Smooth muscle cell (in vitro differentiated cells): ENCODE measurements around the gene PLXNB3. TPM values are rescaled to one million over a fixed set of nuclear protein-coding genes. Genes with fewer than 3 reads are reported as not detected.

Experiments
- DNase-seq: peaks from one replicate; lab custom pipeline; 2025; ENCODE audit not compliant: unreplicated experiment; lab: John Stamatoyannopoulos, UW
- H2AFZ ChIP-seq: fragments of 200-600 bp; sonication (generic); 2 replicates; pipeline ENCODE4 v1.6.0; 2016; ENCODE audit warnings: antibody characterized with exemption, low read depth, mild to moderate bottlenecking
- H3F3A ChIP-seq: fragments of 200-600 bp; sonication (generic); 2 replicates; pipeline ENCODE4 v1.6.0; 2017; ENCODE audit warnings: antibody characterized with exemption, low read depth
- H3K27ac ChIP-seq: fragments of 200-600 bp; sonication (generic); 2 replicates; pipeline ENCODE4 v1.5.1; 2016; ENCODE audit warnings: low read depth, mild to moderate bottlenecking
- H3K27me3 ChIP-seq: fragments of 200-600 bp; sonication (generic); 2 replicates; pipeline ENCODE4 v1.6.1; 2016; ENCODE audit warnings: low read depth, mild to moderate bottlenecking
- H3K36me3 ChIP-seq: fragments of 200-600 bp; sonication (generic); 2 replicates; pipeline ENCODE4 v1.5.1; 2016; ENCODE audit warnings: low read depth
- H3K4me1 ChIP-seq: fragments of 200-600 bp; sonication (generic); 2 replicates; pipeline ENCODE4 v1.5.1; 2016; ENCODE audit warnings: low read depth
- H3K4me2 ChIP-seq: fragments of 200-600 bp; sonication (generic); 2 replicates; pipeline ENCODE4 v1.6.0; 2016; ENCODE audit warnings: mild to moderate bottlenecking
- H3K4me3 ChIP-seq: fragments of 200-600 bp; sonication (generic); 2 replicates; pipeline ENCODE4 v1.5.1; 2016; ENCODE audit warnings: mild to moderate bottlenecking
- H3K79me2 ChIP-seq: fragments of 200-600 bp; sonication (generic); 2 replicates; pipeline ENCODE4 v1.6.0; 2016; ENCODE audit warnings: low read depth, mild to moderate bottlenecking
- H3K9ac ChIP-seq: fragments of 200-600 bp; sonication (generic); 2 replicates; pipeline ENCODE4 v1.6.0; 2016; ENCODE audit warnings: low read depth
- H3K9me3 ChIP-seq: fragments of 200-600 bp; sonication (generic); replicated peaks from 2 replicates; pipeline ENCODE4 v1.5.1; 2016; ENCODE audit warnings: low read depth
- H4K20me1 ChIP-seq: fragments of 200-600 bp; sonication (generic); 2 replicates; pipeline ENCODE4 v1.6.0; 2016; ENCODE audit warnings: low read depth
- WGBS: methylation state at CpG from one replicate; pipeline ENCODE4 v1.1.7; 2016; ENCODE audit warnings: low lambda C conversion rate; 5-methylcytosine and 5-hydroxymethylcytosine counted together
- polyA plus RNA-seq: library from polyadenylated mRNA; unstranded; fragments of >200 nt; fragmentation: Nextera tagmentation; extraction: Ambion mirVana; gene quantifications from 2 replicates; pipeline ENCODE4 v1.2.1, GENCODE V29; 2016
- total RNA-seq: library from RNA; depleted of rRNA; stranded (reverse); fragments of >200 nt; gene quantifications from 2 replicates; pipeline ENCODE4 v1.2.3, GENCODE V29; 2014
- TF ChIP-seq, protein P1 (sequence below): fragments of 200-600 bp; sonication (generic); IDR thresholded peaks from 2 replicates; pipeline ENCODE4 v1.5.1; 2017; ENCODE audit warnings: borderline replicate concordance, mild to moderate bottlenecking, antibody characterized with exemption; ENCODE audit not compliant: insufficient read depth, poor library complexity, severe bottlenecking

The PLXNB3 gene
- total and polyA plus RNA-seq, 2 experiments from 2014 or later: 0.58 to 3.9 TPM

DNA sequence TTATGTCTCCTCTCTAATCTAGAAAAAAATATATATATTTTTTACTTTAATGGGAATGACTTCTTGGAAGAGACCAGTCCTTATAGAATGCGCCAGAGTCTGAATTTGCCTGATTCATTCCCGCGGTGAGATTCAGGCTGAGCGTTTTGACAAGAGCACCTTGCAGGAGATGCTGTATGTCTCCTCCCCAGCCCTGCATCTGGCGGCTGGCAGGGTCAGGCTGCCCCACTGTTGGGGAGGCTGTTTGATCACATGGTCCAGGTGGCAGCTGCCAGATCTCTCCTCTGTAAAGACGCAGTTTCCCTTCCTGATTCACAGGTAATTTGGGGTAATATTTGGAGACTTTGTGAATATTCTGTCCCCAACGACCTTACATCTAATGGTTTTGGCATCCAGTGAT lies 56.6 kb downstream of the PLXNB3 start:
- H3K79me2 ChIP-seq: no peaks in the 10 kb centered on the region
- H3K4me1 ChIP-seq: no peaks in the 10 kb centered on the region
- H2AFZ ChIP-seq: no peak overlapping the region
- H3K9me3 ChIP-seq: no peaks in the 10 kb centered on the region
- H3K4me2 ChIP-seq: no peak overlapping the region
- DNase-seq: no peak
- no peaks in the 10 kb centered on the region for H3F3A ChIP-seq
- 87% methylated on average over 7 of the region's 7 CpGs for WGBS
- H3K27ac ChIP-seq: no peak overlapping the region
- no peak overlapping the region for H3K4me3 ChIP-seq
- no peaks in the 10 kb centered on the region for H3K36me3 ChIP-seq
- H3K9ac ChIP-seq: no peak overlapping the region
- TF ChIP-seq, protein P1, sequence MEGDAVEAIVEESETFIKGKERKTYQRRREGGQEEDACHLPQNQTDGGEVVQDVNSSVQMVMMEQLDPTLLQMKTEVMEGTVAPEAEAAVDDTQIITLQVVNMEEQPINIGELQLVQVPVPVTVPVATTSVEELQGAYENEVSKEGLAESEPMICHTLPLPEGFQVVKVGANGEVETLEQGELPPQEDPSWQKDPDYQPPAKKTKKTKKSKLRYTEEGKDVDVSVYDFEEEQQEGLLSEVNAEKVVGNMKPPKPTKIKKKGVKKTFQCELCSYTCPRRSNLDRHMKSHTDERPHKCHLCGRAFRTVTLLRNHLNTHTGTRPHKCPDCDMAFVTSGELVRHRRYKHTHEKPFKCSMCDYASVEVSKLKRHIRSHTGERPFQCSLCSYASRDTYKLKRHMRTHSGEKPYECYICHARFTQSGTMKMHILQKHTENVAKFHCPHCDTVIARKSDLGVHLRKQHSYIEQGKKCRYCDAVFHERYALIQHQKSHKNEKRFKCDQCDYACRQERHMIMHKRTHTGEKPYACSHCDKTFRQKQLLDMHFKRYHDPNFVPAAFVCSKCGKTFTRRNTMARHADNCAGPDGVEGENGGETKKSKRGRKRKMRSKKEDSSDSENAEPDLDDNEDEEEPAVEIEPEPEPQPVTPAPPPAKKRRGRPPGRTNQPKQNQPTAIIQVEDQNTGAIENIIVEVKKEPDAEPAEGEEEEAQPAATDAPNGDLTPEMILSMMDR: no peak
- no peaks in the 10 kb centered on the region for H4K20me1 ChIP-seq
- H3K27me3 ChIP-seq: no peaks in the 10 kb centered on the region

DNA sequence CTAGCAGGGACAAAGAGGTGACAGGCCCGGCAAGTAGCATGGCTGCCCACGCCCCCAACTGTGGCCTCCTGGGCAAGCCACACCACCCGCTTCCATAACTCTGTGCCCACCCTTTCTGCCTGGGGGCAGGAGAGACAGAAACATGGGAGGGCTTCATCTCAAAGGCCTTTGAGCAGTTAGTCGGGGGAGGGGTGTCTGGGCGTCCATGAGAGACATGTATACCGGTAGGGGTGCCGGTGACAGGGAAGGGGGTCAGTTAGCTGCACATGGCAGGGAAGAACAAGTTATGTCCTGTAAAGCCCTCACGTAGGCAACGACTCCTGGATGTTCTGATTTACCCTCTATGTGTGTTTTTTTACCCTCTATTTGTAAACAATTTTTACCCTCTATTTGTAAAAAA lies 57.0 kb downstream of the PLXNB3 start:
- Histone ChIP-seq H4K20me1 (no peaks in the 10 kb centered on the region), H3K79me2 (no peaks in the 10 kb centered on the region), H3K27me3 (no peaks in the 10 kb centered on the region), H3F3A (no peaks in the 10 kb centered on the region), H3K4me1 (no peaks in the 10 kb centered on the region), H3K9ac (no peak overlapping the region), H3K27ac (no peak overlapping the region), H3K4me3 (no peak overlapping the region), H3K36me3 (no peaks in the 10 kb centered on the region), H3K9me3 (no peaks in the 10 kb centered on the region), H2AFZ (no peak overlapping the region), H3K4me2 (no peak overlapping the region)
- 89% methylated on average over 9 of the region's 9 CpGs for WGBS
- no peak for DNase-seq
- TF ChIP-seq, protein P1: no peak

GRCh38 chrX:153824348-153824747 lies 60.3 kb downstream of the PLXNB3 start:
- Histone ChIP-seq H3K9ac (no peak overlapping the region), H3K27ac (no peak overlapping the region), H3F3A (no peaks in the 10 kb centered on the region), H3K27me3 (no peaks in the 10 kb centered on the region), H2AFZ (no peak overlapping the region), H3K4me1 (peaks cover 6% of the 10 kb centered on the region), H3K4me2 (no peak overlapping the region), H3K9me3 (no peaks in the 10 kb centered on the region), H3K36me3 (no peaks in the 10 kb centered on the region), H3K4me3 (no peak overlapping the region), H3K79me2 (no peaks in the 10 kb centered on the region), H4K20me1 (no peaks in the 10 kb centered on the region)
- 92% methylated on average over 10 of the region's 10 CpGs for WGBS
- TF ChIP-seq, protein P1: no peak
- DNase-seq: no peak

DNA sequence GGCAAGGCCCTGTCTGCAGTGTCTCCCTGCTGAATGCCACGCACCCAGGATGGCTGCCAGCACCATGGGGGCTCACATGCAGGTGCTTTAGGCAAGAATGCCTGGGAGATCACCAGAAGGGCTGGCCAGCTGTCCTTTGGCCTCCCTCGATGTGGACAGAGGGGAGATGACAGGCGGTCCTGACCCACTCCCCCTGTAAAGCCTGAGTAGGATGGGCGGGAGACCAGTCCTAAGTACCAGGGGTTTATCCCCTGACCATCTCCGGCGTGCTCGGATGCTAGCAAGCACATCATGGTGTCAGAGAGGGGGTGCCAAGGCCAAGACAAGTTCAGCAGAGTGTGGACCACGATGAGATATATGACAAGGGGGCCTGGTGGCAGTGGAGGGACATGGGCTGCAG lies 61.0 kb downstream of the PLXNB3 start:
- H3F3A ChIP-seq: no peaks in the 10 kb centered on the region
- H3K27me3 ChIP-seq: no peaks in the 10 kb centered on the region
- H4K20me1 ChIP-seq: no peaks in the 10 kb centered on the region
- H3K79me2 ChIP-seq: no peaks in the 10 kb centered on the region
- H3K9ac ChIP-seq: no peak overlapping the region
- no peaks in the 10 kb centered on the region for H3K9me3 ChIP-seq
- H2AFZ ChIP-seq: no peak overlapping the region
- WGBS: 78% methylated on average over 8 of the region's 8 CpGs
- DNase-seq: no peak
- no peaks in the 10 kb centered on the region for H3K36me3 ChIP-seq
- H3K4me3 ChIP-seq: no peak overlapping the region
- H3K4me2 ChIP-seq: no peak overlapping the region
- H3K27ac ChIP-seq: no peak overlapping the region
- peaks cover 6% of the 10 kb centered on the region for H3K4me1 ChIP-seq
- TF ChIP-seq, protein P1: no peak
